HG03025 (cell line): Measurements from ENCODE around the gene CBX4.

Experiments used
- ATAC-seq: cut with Tn5 transposase; IDR thresholded peaks from one replicate; pipeline ENCODE4 v1.9.1; 2021; ENCODE audit warnings: mild to moderate bottlenecking, moderate library complexity; ENCODE audit not compliant: unreplicated experiment, low FRiP score

CBX4 gene

GRCh38 chr17:79814974-79815835 lies 24.0 kb downstream of the CBX4 start:
- no peak for ATAC-seq

- no peak for ATAC-seq
These were observed 24.9 kb downstream of the CBX4 start for GRCh38 chr17:79814127-79814973.

DNA sequence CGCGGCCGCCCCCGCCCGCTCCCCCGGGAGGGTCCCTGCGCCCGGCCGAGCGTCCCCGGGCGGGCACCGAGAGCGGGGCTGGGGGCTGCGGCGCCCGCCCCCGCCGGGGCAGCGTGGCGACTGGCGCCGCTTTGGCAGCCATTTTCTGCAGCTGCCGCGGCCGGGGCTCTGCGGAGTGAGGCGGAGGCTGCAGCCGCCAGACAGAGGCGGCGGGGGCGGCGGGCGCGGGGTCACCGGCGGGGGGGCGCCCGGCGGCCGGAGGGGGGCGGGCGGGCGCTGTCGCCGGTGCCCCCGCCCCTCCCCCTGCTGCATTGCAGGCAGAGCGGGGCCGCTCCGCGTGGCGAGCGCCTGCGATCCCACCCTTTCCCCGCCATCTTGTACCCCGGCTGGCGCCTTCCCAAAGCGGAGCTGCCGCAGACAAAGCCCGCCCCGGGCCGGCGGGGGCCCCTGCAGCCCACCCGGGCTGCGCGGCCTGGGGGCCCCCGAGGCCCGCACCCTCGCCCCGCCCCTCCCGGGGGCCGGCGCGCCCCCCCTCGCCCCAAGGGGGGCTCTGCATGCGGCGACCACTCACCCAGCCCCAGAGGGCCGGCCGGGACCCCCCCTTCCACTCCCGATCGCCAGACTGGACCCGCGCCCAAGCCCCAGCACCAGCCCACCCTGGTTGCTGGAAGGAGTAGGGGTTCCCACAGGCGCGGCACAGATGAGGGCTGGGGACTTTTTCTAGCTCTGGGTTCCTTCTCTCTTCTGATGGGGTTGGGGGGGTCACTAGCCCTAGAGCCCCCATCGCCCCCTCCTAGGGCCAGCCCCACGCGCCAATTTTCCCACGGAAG lies 25.7 kb downstream of the CBX4 start:
- ATAC-seq = no peak

DNA sequence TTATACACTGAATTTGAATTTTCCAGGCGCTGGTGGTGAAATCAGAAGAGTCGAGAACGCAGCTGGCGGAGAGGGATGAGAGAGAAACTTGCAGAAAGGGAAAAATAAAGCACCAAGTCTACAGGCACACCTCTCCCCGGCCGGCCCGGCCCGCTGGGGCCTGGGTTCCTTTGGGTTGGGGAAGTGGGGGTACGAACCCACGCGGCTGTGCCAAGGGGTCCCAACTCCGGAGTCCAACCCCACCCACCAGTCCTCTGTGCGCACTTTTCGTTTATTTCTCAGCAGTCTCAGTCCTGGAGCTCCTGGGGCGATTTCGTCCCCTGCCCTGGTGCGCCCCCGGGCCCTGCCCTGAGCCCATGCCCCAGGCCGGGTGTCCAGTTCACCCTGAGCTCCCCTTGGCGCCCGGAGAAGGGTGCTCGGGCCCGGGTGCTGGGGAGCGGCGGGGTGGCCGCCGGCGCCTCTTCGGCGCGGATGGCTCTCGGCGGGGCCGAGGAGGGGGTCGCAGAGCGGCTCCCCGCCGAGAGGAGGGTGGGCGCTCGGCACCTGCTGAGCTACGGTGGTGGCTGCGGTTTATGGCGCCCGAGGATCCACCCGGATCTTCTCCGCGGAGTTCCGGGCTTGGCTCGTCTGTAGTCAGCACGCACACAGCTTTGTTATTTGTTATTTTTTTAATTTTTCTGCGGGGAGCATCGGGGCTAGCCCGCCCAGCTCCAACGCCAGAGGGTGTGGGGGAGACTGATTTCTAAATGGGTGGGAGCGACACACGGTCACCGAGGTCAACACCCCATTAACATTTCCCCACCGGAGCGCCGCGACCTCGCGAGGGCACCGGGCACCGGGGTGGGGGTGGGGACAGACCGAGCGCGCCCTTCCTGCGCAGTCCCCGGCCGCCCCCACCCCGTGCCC lies 26.6 kb downstream of the CBX4 start:
- ATAC-seq = no peak

GRCh38 chr17:79811868-79812352 lies 27.3 kb downstream of the CBX4 start:
- ATAC-seq = no peak

DNA sequence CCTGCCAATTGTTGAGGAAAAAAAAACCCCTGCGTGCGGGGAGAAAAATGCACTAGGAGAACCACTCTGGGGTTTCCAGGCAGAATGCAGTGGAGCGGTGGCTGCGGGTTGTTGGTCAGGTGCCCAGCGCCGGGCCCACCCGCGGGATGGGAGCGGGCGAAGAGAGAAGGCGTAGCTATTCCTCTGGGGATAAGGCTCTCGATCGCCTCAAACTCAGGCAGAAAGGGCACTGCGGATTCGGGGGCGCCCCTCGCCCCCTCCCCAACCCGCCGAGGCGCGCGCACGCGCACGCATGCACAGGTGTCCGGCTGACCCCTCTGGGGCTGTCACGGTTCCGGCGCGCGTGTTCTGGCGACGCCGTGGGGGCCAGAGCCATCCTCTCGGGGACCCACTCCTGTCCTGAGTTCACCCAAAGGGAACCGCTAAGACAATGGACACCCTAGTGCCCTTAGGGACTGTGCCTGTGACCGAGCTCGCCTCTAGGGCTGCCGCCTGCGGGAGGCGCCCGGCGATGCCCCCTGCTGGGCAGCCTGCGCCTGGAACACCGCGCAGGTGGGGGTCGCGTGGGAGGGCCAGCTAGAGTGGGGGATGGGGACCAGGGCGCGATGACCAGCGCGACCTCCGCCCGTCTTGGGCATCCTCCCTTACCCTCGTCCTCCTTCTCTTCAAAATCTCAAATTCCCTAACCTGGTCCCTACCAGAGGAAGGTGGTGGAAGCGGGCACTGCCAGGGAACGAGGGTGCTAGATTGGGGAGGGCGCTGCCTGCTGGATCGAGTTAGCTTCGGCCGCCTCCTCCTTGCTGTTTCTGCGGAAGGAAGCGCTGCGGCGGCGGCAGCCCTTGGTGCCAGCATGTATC lies 28.0 kb downstream of the CBX4 start:
- ATAC-seq = no peak

- peak; percentile 62 for ATAC-seq
These were observed 28.9 kb downstream of the CBX4 start for GRCh38 chr17:79810130-79811010.

DNA sequence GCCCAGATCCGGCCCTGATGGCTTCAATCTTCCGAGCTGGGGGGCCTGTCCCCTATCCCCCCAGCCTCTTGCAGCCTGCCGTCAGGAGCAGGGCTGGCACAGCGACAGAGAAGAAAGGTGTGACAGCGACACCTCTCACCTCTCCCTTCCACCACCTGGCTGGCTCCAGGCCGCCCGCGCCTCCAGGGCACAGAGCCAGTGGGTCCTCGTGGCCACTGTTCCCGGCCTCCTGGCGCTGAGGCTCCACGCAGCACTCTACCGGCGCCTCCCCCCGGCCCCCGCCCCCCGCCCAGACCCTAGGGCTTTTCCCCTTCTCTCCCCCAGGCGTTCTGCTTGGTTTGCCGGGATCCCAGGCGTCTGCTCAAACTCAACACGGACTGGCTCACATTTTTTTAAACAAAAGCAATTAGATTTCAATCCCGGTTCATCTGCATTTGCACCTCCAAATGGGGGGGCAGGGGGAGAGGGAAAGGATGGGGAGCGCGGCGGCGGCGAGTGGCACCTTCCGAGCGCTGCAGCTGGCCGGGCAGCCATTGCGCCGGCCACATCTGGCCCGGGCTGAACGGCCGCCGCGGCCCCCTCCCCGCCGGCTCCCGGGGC lies 29.6 kb downstream of the CBX4 start:
- no peak for ATAC-seq

DNA sequence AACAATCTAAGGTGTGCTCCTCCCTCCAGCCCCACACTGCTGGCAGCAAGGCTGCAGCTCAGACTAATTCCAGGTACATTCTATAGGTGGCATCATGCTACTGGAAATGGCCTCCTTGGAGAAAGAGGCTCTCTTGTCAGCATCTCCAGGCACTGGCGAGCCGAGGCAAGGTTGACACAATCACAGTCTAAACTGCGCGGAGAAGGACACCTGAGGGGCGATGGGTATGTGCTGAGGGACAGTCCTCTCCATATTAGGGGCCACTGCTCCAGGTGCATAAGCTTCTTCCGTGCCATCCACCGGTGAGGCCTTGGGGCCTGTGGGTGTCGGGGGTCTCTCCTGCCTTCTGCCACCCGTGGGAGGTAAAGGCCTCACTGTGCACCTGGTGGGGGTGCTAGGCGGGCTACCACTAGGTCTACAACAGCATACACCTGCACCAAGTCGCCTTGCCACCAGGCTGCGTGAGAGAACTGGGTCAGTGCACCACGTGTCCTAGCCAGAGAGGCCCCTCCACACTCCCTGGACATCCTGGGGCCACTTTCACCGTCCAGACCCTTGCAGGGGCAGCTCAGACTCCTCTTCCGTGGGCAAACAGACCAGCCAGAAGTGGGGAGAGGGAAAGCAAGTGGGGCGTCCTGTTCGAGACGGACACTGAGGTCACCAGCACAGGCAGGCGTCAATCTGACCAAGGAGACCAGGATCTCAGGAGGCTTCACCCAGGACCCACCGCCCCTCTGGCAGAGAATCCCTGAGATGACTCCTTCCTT lies 30.3 kb downstream of the CBX4 start:
- ATAC-seq = no peak

DNA sequence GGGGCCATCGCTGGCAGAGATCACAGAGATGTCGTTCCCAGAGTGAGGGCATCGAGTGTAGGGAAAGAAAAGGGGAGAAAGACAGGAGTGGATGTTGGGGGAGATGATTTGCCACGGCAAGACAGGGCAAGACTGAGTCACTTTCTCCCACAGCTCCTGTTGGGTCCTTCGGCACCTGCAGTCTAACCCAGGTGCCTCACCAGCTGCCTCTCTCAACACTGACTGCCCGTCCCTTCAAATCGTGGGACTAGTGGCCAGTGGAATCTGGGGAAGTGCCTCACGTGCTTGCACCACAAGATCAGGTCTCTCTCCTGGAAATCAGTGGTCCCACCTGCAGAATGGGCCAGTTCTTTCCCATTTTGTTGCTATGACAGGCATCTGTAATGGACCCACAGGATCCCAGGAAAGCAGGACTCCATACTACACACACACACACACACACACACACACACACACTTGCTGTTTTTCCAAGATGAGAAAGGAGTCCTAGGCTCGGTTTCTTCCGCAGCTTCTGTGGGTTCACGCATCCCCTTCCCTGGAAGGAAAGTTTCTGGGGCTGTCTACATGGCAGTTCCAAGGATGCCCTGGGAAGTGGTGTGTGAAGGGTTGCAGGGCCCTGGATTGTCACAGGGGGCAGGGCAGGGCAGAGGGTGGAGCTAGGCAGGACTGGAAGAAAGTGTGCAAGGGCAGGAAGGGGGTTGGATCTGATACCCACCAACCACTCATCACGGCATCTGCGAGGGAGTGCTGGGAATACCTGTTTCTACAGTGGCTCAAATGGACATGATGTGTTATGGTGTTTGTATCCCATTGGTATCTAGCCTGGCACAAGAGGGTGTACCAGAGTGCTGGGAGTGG lies 32.1 kb downstream of the CBX4 start:
- ATAC-seq = no peak

- no peak for ATAC-seq
These were observed 32.8 kb downstream of the CBX4 start for GRCh38 chr17:79806446-79806760.

DNA sequence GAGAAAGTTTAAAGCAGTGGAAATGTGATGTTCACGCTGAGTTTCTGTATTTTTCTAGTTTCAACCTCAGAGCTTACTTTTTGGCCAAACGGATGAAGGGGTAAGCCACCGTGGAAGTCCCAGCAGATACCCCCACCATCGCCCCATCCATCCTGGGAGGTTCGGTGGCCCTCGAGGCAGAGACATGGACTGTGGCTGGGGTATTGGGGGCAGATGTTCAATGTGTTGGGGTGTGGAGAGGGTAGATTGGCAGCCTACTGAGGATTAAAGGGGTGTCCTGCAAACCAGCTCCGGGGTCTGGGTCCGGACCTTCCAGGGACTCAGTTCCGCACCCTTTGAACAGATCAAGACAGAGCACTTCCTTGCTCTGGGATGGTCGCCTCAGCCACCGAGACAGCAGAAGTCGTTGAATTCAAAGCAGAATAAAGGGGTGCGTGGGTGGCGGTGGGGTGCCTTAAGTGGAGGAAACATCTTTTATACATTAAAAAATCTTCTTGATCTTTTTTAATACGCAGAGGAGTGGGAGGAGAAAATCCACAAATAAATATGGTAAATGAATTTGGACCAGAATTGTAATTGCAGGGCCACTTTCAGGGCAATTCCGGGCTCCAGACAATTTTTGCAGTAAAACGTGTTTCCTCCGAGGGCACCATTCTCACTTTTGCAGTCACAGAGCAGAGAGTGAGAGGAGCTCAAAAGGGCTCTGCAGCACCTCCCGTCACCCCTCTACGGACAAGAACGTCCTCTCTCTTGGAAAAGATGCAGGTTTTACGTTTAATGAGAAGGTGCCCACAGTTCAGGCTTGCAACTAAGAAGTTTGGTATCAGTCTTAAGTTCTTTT lies 34.2 kb downstream of the CBX4 start:
- ATAC-seq = no peak

GRCh38 chr17:79803997-79804855 lies 35.0 kb downstream of the CBX4 start:
- no peak for ATAC-seq

DNA sequence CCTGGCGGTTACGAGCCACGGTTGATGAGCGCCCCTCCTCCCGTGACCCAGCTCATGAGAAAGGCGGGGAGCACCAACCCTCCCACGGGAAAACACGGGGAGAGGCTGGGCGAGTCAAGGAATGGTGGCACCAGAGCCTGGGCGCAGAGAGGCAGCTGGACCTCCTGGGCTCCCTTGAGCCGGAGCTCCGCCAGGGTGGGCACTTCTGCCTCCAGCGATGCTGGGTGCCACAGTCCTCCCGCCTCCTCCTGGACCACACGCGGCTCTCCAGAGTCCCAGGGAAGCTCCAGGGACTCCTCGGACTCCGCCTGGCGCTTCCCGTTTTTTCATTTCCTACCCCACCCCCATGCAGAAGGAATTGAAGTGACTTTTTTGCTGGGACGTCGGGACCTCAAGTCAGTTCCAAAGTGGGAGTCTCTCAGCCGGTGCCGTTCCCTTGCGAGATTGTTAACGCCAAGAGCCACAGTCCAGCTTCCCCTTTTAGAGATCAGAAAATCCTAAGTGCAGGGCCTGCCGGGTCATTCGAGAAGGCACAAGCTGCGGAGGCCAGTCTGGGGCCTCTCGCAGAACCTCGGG lies 35.7 kb downstream of the CBX4 start:
- ATAC-seq = no peak
